Gastrocnemius medialis (tissue), 4 donors: Measurements from ENCODE around the gene HK1. TPM values are rescaled to one million over a fixed set of nuclear protein-coding genes. Genes with fewer than 3 reads are reported as not detected.
"Not testable (repeated sequence)": the region's sequence is repeated elsewhere in the genome, so short reads cannot be mapped to it uniquely, and the experiment has no call there.

Source experiments
- ATAC-seq, 2 donors: fragments of 150-250 bp; one replicate each; pipeline ENCODE4 v1.9.1; 2016
- DNase-seq, 2 donors: peaks; one replicate each; pipeline ENCODE4 v3.0.0-alpha.2; 2019
- H3K27ac ChIP-seq, 4 donors: fragments of 200-600 bp; sonication (generic); 1 replicate in 1 of 4; 2 replicates in 3 of 4; pipeline ENCODE4 v1.5.1; 2016 to 2018; ENCODE audit warnings: mild to moderate bottlenecking in 2 of 4, moderate library complexity in 1 of 4
- H3K27me3 ChIP-seq, 3 donors: fragments of 200-600 bp; sonication (generic) in 2 of 3; 1 replicate in 1 of 3; 2 replicates in 2 of 3; pipeline versions ENCODE4 v1.5.1 to v1.6.0; 2016 to 2019; ENCODE audit warnings: mild to moderate bottlenecking in 1 of 3, moderate library complexity in 1 of 3
- H3K36me3 ChIP-seq, 2 donors: fragments of 200-600 bp; sonication (generic) in 1 of 2; one replicate each; pipeline ENCODE4 v1.5.1; 2017 to 2018
- H3K4me1 ChIP-seq, 2 donors: fragments of 200-600 bp; sonication (generic) in 1 of 2; one replicate each; pipeline ENCODE4 v1.5.1; 2016 to 2017; ENCODE audit warnings: mild to moderate bottlenecking in 2 of 2
- H3K4me3 ChIP-seq, 4 donors: fragments of 200-600 bp; sonication (generic) in 3 of 4; 1 replicate in 1 of 4; 2 replicates in 3 of 4; pipeline ENCODE4 v1.5.1; 2016 to 2019; ENCODE audit warnings: mild to moderate bottlenecking in 2 of 4
- H3K9me3 ChIP-seq, 3 donors: fragments of 200-600 bp; sonication (generic) in 2 of 3; 1 replicate in 1 of 3; 2 replicates in 2 of 3; pipeline ENCODE4 v1.5.1; 2016 to 2019
- POLR2A ChIP-seq, 2 donors: fragments of 450-650 bp; IDR thresholded peaks; one replicate each; pipeline ENCODE4 v1.6.1; 2017; ENCODE audit warnings: antibody characterized with exemption in 2 of 2, mild to moderate bottlenecking in 2 of 2, moderate library complexity in 2 of 2
- in situ Hi-C, 4 donors: fragments of 200-750 bp; cut with MboI; loops; one replicate each; pipeline versions ENCODE4 v1.15.0 to v1.8.0; 2017; ENCODE audit warnings: low sequenced_read_pairs in 4 of 4
- intact Hi-C: fragments of 100-400 bp; cut with DNase I; formaldehyde crosslinking; loops from one replicate; pipeline ENCODE4 v1.15.1; 2023; ENCODE audit warnings: low total_unique reads
- total RNA-seq, 4 donors: library from RNA; depleted of rRNA; stranded (reverse); fragments of >200 nt; gene quantifications; one replicate each; pipeline versions ENCODE4 v1.1.0 to v1.2.3, GENCODE V29; 2016
- TF ChIP-seq, protein P1 (sequence below), 5 experiments: fragments of 450-650 bp in 3 of 5; fragments of 200-600 bp in 2 of 5; sonication (generic) in 2 of 5; IDR thresholded peaks in 4 of 5; conservative IDR thresholded peaks in 1 of 5; 1 replicate in 4 of 5; 2 replicates in 1 of 5; pipeline ENCODE4 v1.5.1; 2016 to 2019; ENCODE audit warnings: antibody characterized with exemption in 5 of 5, mild to moderate bottlenecking in 3 of 5, moderate library complexity in 3 of 5

HK1 gene
- total RNA-seq, 4 donors from 2014 or later, result 168 to 331 (median 246) TPM

- ATAC-seq (no peak), DNase-seq (no peak)
- no peaks in the 10 kb centered on the region for H3K4me1 ChIP-seq
- H3K9me3 ChIP-seq, result no peaks in the 10 kb centered on the region
- in situ Hi-C loops (loop anchor here in 2 of 4 donors (10.0 kb wide), 2 partner anchors 62 to 78 kb away; no protein-coding TSS in a partner anchor), intact Hi-C loops (no loop called here)
- H3K4me3 ChIP-seq, result no peak overlapping the region
- no peaks in the 10 kb centered on the region for H3K27me3 ChIP-seq
- H3K36me3 ChIP-seq, result no peaks in the 10 kb centered on the region
- H3K27ac ChIP-seq, result no peak overlapping the region
- no peak for TF ChIP-seq POLR2A (IDR thresholded peaks at IDR 0.05)
- TF ChIP-seq, protein P1, sequence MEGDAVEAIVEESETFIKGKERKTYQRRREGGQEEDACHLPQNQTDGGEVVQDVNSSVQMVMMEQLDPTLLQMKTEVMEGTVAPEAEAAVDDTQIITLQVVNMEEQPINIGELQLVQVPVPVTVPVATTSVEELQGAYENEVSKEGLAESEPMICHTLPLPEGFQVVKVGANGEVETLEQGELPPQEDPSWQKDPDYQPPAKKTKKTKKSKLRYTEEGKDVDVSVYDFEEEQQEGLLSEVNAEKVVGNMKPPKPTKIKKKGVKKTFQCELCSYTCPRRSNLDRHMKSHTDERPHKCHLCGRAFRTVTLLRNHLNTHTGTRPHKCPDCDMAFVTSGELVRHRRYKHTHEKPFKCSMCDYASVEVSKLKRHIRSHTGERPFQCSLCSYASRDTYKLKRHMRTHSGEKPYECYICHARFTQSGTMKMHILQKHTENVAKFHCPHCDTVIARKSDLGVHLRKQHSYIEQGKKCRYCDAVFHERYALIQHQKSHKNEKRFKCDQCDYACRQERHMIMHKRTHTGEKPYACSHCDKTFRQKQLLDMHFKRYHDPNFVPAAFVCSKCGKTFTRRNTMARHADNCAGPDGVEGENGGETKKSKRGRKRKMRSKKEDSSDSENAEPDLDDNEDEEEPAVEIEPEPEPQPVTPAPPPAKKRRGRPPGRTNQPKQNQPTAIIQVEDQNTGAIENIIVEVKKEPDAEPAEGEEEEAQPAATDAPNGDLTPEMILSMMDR (IDR thresholded peaks at IDR 0.05 in 4 of 5, conservative IDR thresholded peaks at IDR 0.05 in 1 of 5), result no peak
These were observed 28.1 kb downstream of the HK1 start for GRCh38 chr10:69306421-69306820.

DNA sequence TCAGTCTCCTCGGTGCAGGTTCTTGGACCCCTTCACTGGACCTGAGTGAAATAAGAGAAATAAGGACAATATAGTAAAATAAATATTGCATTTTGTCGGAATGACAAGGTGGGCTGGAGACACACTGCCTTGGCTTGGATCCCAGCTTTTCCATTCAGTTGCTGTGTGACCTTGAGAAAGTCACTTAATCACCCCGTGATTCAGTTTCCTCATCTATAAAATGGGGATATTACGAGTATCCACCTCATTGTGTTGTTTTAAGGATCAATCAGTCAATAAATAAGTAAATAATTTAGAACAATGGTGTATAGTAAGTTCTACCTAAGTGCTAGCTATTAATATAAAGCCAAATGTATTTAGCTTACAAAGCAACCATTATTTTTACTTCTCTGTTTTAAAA is 29.1 kb downstream of the HK1 start:
- ATAC-seq, result no peak
- Histone ChIP-seq H3K27ac (no peak overlapping the region), H3K4me1 (no peaks in the 10 kb centered on the region), H3K9me3 (no peaks in the 10 kb centered on the region), H3K27me3 (no peaks in the 10 kb centered on the region), H3K36me3 (no peaks in the 10 kb centered on the region), H3K4me3 (no peak overlapping the region)
- TF ChIP-seq, protein P1 (IDR thresholded peaks at IDR 0.05 in 4 of 5, conservative IDR thresholded peaks at IDR 0.05 in 1 of 5), result no peak
- TF ChIP-seq POLR2A (IDR thresholded peaks at IDR 0.05), result no peak
- intact Hi-C loops (no loop called here), in situ Hi-C loops (loop anchor here in 2 of 4 donors (10.0 kb wide), 2 partner anchors 63 to 77 kb away; no protein-coding TSS in a partner anchor)
- DNase-seq, result no peak

GRCh38 chr10:69308304-69308703 is 30.0 kb downstream of the HK1 start:
- H3K4me1 ChIP-seq, intact Hi-C loops, H3K4me3 ChIP-seq, H3K36me3 ChIP-seq, DNase-seq, ATAC-seq, H3K9me3 ChIP-seq, H3K27me3 ChIP-seq, H3K27ac ChIP-seq: not testable (repeated sequence)
- in situ Hi-C loops, result loop anchor here in 2 of 4 donors (10.0 kb wide), 2 partner anchors 64 to 76 kb away; no protein-coding TSS in a partner anchor

DNA sequence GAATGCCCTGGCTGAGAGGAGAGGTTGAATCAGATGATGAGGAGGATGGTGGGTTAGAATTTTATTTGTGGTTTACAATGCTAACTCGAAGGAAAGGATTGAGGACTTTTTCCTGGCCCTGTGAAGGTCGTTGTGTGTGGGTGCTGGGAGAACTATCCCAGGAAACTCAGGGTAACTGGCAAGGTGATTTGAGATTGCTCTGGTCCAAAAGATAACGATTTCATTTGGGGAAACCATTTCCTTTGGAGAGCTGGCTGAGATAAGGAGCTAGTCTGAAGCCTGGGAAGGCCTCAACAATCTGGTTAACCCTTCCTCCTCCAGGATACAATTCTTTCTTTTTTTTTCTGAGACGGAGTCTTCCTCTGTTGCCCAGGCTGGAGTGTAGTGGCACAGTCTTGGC is 33.0 kb downstream of the HK1 start:
- no peak for TF ChIP-seq POLR2A (IDR thresholded peaks at IDR 0.05)
- TF ChIP-seq, protein P1 (IDR thresholded peaks at IDR 0.05 in 4 of 5, conservative IDR thresholded peaks at IDR 0.05 in 1 of 5), result no peak
- no peak overlapping the region for H3K27ac ChIP-seq
- DNase-seq (no peak), ATAC-seq (no peak)
- in situ Hi-C loops, result loop anchor here in 2 of 4 donors (10.0 kb wide), 1 partner anchor 73 kb away; no protein-coding TSS in a partner anchor
- no peaks in the 10 kb centered on the region for H3K36me3 ChIP-seq
- no peaks in the 10 kb centered on the region for H3K9me3 ChIP-seq
- no peaks in the 10 kb centered on the region for H3K4me1 ChIP-seq
- no peak overlapping the region for H3K4me3 ChIP-seq
- intact Hi-C loops, result no loop called here
- H3K27me3 ChIP-seq, result no peaks in the 10 kb centered on the region

DNA sequence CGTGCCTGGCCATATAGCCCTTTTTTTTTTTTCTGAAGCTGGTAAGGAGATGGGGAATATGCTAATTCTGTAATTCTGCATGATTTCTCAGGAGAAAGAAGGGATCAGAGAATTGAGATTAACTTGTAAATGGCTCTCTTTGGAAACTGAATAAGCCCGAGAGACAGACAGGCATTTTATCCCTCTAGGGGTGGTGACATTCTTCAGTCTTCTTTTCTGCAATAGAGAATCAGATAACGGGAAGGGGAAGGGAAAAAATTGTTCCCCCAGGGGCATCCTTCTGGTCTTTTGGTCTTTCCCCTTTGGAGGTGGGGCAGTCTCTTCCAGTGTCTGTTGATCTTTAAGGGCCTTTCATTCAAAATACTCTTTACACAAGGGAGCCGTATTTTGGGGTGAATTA is 34.2 kb downstream of the HK1 start:
- peaks cover under 1 to 1% of the 10 kb centered on the region in 2 donors for H3K4me1 ChIP-seq
- no peaks in the 10 kb centered on the region for H3K27me3 ChIP-seq
- no peaks in the 10 kb centered on the region for H3K36me3 ChIP-seq
- H3K9me3 ChIP-seq, result no peaks in the 10 kb centered on the region
- in situ Hi-C loops (loop anchor here in 2 of 4 donors (10.0 kb wide), 1 partner anchor 72 kb away; no protein-coding TSS in a partner anchor), intact Hi-C loops (no loop called here)
- DNase-seq, result no peak
- H3K4me3 ChIP-seq, result no peak overlapping the region
- no peak for ATAC-seq
- TF ChIP-seq, protein P1 (IDR thresholded peaks at IDR 0.05 in 4 of 5, conservative IDR thresholded peaks at IDR 0.05 in 1 of 5), result no peak
- TF ChIP-seq POLR2A (IDR thresholded peaks at IDR 0.05), result no peak
- no peak overlapping the region for H3K27ac ChIP-seq
